Body of pancreas (tissue), 4 donors: Measurements from ENCODE around the gene JPT1.

Experiments
- POLR2A ChIP-seq, 3 donors: fragments of 450-650 bp; IDR thresholded peaks; one replicate each; pipeline ENCODE4 v1.6.1; 2016; ENCODE audit warnings: antibody characterized with exemption in 3 of 3, mild to moderate bottlenecking in 2 of 3
- TF ChIP-seq, protein P1 (sequence below), 7 experiments: fragments of 450-650 bp in 4 of 7; fragments of 200-600 bp in 3 of 7; sonication (generic) in 3 of 7; IDR thresholded peaks; one replicate each; pipeline ENCODE4 v1.5.1; 2016 to 2019; ENCODE audit warnings: antibody characterized with exemption in 7 of 7

GRCh38 chr17:75188614-75189013 lies 34.3 kb upstream of the JPT1 start:
- TF ChIP-seq, protein P1, sequence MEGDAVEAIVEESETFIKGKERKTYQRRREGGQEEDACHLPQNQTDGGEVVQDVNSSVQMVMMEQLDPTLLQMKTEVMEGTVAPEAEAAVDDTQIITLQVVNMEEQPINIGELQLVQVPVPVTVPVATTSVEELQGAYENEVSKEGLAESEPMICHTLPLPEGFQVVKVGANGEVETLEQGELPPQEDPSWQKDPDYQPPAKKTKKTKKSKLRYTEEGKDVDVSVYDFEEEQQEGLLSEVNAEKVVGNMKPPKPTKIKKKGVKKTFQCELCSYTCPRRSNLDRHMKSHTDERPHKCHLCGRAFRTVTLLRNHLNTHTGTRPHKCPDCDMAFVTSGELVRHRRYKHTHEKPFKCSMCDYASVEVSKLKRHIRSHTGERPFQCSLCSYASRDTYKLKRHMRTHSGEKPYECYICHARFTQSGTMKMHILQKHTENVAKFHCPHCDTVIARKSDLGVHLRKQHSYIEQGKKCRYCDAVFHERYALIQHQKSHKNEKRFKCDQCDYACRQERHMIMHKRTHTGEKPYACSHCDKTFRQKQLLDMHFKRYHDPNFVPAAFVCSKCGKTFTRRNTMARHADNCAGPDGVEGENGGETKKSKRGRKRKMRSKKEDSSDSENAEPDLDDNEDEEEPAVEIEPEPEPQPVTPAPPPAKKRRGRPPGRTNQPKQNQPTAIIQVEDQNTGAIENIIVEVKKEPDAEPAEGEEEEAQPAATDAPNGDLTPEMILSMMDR (IDR thresholded peaks at IDR 0.05): no peak
- no peak for TF ChIP-seq POLR2A (IDR thresholded peaks at IDR 0.05)
